Uterine smooth muscle cell (primary cell): Measurements from ENCODE around the gene PRKAA1. TPM values are rescaled to one million over a fixed set of nuclear protein-coding genes. Genes with fewer than 3 reads are reported as not detected.

Experiments
- total RNA-seq: library from RNA; depleted of rRNA; stranded (reverse); fragments of >200 nt; gene quantifications from 2 replicates; pipeline ENCODE4 v1.2.3, GENCODE V29; 2014

Gene PRKAA1
- total RNA-seq, result 101 and 117 TPM in 2 replicates

GRCh38 chr5:40798012-40798800 lies at the start of gene PRKAA1:
TSS of gene PRKAA1 (minus strand) at chr5:40798374. CDS start at chr5:40798189, 185 bp downstream.

GRCh38 chr5:40841068-40841805 lies 43.1 kb upstream of the PRKAA1 start, which contains the start of gene CARD6:
TSS of gene CARD6 (plus strand) at chr5:40841367. CDS start at chr5:40841383, 16 bp downstream.

GRCh38 chr5:40834849-40835787 lies 36.9 kb upstream of the PRKAA1 start, which contains the start of gene RPL37:
TSS of gene RPL37 (minus strand) at chr5:40835222. CDS start at chr5:40835185, 37 bp downstream.

GRCh38 chr5:40755407-40756365 lies 42.5 kb downstream of the PRKAA1 start, which contains the start of gene TTC33:
TSS of gene TTC33 (minus strand) at chr5:40755961. CDS start at chr5:40747018, 8,943 bp downstream.

Other genes with a start within 250 kb of the PRKAA1 start
- gene PTGER4, start 118.5 kb downstream of the PRKAA1 start, total RNA-seq, result 2.9 and 4.3 TPM in 2 replicates
- 18.7 and 18.9 TPM in 2 replicates for gene TTC33, start 42.4 kb downstream of the PRKAA1 start, total RNA-seq
- gene RPL37, start 36.8 kb upstream of the PRKAA1 start, total RNA-seq, result 205 and 457 TPM in 2 replicates
- gene CARD6, start 43.0 kb upstream of the PRKAA1 start, total RNA-seq, result 5.9 and 7.4 TPM in 2 replicates
- gene C7, start 111.1 kb upstream of the PRKAA1 start, total RNA-seq, result 0.12 TPM in 1 of 2 replicates, not detected in the other